ENCODE measurements around the gene ANAPC1.

The ANAPC1 gene

DNA sequence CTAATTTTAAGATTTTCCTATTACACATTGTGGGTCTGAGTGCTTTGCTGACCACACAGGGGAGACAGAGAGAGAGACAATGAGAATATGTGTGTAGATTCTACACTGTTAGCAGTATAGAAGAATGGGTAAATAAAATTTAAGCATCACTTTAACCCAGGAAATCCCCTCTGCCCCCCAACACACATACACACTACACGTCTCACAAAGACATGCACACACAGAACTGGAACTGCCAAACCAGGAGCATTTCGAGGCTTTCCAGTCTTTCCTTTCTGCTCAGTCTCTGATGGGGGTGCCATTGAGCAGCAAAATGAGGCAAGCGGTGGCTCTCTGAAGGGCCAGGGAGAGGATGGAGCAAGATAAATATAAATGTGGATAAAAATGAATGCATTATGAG lies 16.9 kb upstream of the ANAPC1 start:
- Histone ChIP-seq H2AFZ (ENCODE audit: low read length) (no peak overlapping the region), H4K20me1 (ENCODE audit: insufficient read depth, low read length) (no peaks in the 10 kb centered on the region), H3F3A (ENCODE audit: insufficient read depth, low read length) (peaks cover 24% of the 10 kb centered on the region), H3K79me2 (ENCODE audit: low read length) (peaks cover 65% of the 10 kb centered on the region), H3K4me3 (ENCODE audit: low read length) (peak overlapping the region; percentile 94; the same call in 1 of the 2 replicates), H3K9me3 (replicated peaks; ENCODE audit: insufficient read depth, low read length) (no peaks in the 10 kb centered on the region), H3K9ac (ENCODE audit: low read length) (no peak overlapping the region), H3K4me2 (ENCODE audit: low read depth, low read length) (peak overlapping the region; percentile 80), H3K4me1 (ENCODE audit: low read length) (peaks cover 29% of the 10 kb centered on the region), H3K9me2 (replicated peaks; ENCODE audit: insufficient read depth, low read length) (no peaks in the 10 kb centered on the region), H3K27ac (ENCODE audit: low read length) (peak overlapping the region; percentile 0; the same call in 1 of the 2 replicates), H3K36me3 (replicated peaks; ENCODE audit: insufficient read depth, low read length) (no peaks in the 10 kb centered on the region), H3K27me3 (replicated peaks; ENCODE audit: insufficient read depth, low read length) (no peaks in the 10 kb centered on the region)
- no peak for TF ChIP-seq EZH2 (optimal IDR thresholded peaks at IDR 0.05; ENCODE audit: low read depth, low read length)
- TF ChIP-seq, protein P1, sequence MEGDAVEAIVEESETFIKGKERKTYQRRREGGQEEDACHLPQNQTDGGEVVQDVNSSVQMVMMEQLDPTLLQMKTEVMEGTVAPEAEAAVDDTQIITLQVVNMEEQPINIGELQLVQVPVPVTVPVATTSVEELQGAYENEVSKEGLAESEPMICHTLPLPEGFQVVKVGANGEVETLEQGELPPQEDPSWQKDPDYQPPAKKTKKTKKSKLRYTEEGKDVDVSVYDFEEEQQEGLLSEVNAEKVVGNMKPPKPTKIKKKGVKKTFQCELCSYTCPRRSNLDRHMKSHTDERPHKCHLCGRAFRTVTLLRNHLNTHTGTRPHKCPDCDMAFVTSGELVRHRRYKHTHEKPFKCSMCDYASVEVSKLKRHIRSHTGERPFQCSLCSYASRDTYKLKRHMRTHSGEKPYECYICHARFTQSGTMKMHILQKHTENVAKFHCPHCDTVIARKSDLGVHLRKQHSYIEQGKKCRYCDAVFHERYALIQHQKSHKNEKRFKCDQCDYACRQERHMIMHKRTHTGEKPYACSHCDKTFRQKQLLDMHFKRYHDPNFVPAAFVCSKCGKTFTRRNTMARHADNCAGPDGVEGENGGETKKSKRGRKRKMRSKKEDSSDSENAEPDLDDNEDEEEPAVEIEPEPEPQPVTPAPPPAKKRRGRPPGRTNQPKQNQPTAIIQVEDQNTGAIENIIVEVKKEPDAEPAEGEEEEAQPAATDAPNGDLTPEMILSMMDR (IDR thresholded peaks at IDR 0.05; ENCODE audit: low read length), result peak; percentile 69
- DNase-seq, result peak; percentile 40

GRCh38 chr2:111898703-111899514 lies 14.9 kb upstream of the ANAPC1 start:
- Histone ChIP-seq H3K36me3 (replicated peaks; ENCODE audit: insufficient read depth, low read length) (no peaks in the 10 kb centered on the region), H3K9me3 (replicated peaks; ENCODE audit: insufficient read depth, low read length) (no peaks in the 10 kb centered on the region), H3F3A (ENCODE audit: insufficient read depth, low read length) (peaks cover 20% of the 10 kb centered on the region), H4K20me1 (ENCODE audit: insufficient read depth, low read length) (no peaks in the 10 kb centered on the region), H3K4me3 (ENCODE audit: low read length) (peak overlapping the region; percentile 94), H3K27ac (ENCODE audit: low read length) (peak overlapping the region; percentile 33; the same call in 1 of the 2 replicates), H2AFZ (ENCODE audit: low read length) (peak overlapping the region; percentile 96), H3K79me2 (ENCODE audit: low read length) (peaks cover 47% of the 10 kb centered on the region), H3K4me1 (ENCODE audit: low read length) (peaks cover 17% of the 10 kb centered on the region), H3K9me2 (replicated peaks; ENCODE audit: insufficient read depth, low read length) (no peaks in the 10 kb centered on the region), H3K9ac (ENCODE audit: low read length) (peak overlapping the region; percentile 75), H3K4me2 (ENCODE audit: low read depth, low read length) (peak overlapping the region; percentile 80), H3K27me3 (replicated peaks; ENCODE audit: insufficient read depth, low read length) (no peaks in the 10 kb centered on the region)
- DNase-seq, result peak; percentile 31
- TF ChIP-seq EZH2 (optimal IDR thresholded peaks at IDR 0.05; ENCODE audit: low read depth, low read length) (no peak), EZH2phosphoT487 (IDR thresholded peaks at IDR 0.05; ENCODE audit: low read length) (no peak)
- TF ChIP-seq, protein P1 (IDR thresholded peaks at IDR 0.05; ENCODE audit: low read length), result no peak

DNA sequence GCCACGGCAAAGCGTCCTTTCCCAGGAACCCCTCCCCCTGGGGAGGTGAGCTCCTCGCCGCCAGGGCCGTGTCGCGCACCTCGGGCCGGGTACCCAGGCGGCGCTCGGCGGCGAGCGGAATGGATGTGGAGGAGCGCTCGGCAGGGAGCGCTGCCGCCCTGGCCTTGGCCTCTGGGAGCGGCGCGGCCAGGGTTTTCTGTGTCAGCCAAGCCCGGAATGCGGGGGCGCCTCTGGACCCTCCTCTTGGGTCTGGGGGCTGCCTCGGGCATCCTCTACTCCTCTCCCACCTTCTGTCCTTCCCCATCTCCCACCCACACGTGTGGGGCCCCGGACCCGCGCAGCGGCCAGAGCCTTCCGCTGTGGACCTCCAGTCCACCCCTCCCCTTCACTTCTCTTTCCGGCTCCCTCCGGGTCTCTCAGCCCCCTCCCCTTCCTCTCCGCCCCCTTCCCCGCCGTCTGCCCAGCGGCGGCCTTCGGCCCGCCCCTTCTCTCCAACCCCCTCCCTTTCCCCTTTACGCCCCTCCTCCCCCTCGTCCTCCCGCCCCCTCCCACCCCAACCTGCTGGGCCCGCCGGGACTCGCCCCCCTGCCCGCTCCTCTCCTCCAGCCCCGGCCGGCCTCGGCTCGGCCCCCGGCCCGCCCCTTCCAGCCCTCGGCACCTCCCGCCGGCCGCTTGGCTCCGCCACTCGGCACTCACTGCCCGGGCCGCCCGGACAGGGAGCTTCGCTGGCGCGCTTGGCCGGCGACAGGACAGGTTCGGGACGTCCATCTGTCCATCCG lies 14.1 kb upstream of the ANAPC1 start, which contains the start of gene MERTK:
TSS of gene MERTK (plus strand) at position 684 of the 779 bp plus-strand sequence. CDS start 129 bp downstream, outside the sequence.
- H3K79me2 ChIP-seq (ENCODE audit: low read length), result peaks cover 40% of the 10 kb centered on the region
- peak within 1 kb of the TSS; percentile 96 for H2AFZ ChIP-seq (ENCODE audit: low read length)

More for the DNA sequence above, 14.1 kb upstream of the ANAPC1 start, which contains the start of gene MERTK:
- Histone ChIP-seq H3K27ac (ENCODE audit: low read length) (peak within 1 kb of the TSS; percentile 44; the same call in 1 of the 2 replicates), H3K9ac (ENCODE audit: low read length) (peak within 1 kb of the TSS; percentile 75), H3K9me3 (replicated peaks; ENCODE audit: insufficient read depth, low read length) (no peaks in the 10 kb centered on the region), H3F3A (ENCODE audit: insufficient read depth, low read length) (peaks cover 20% of the 10 kb centered on the region), H4K20me1 (ENCODE audit: insufficient read depth, low read length) (no peaks in the 10 kb centered on the region), H3K4me1 (ENCODE audit: low read length) (peaks cover 13% of the 10 kb centered on the region), H3K4me2 (ENCODE audit: low read depth, low read length) (peak within 1 kb of the TSS; percentile 80), H3K27me3 (replicated peaks; ENCODE audit: insufficient read depth, low read length) (no peaks in the 10 kb centered on the region), H3K4me3 (ENCODE audit: low read length) (peak within 1 kb of the TSS; percentile 94), H3K9me2 (replicated peaks; ENCODE audit: insufficient read depth, low read length) (no peaks in the 10 kb centered on the region), H3K36me3 (replicated peaks; ENCODE audit: insufficient read depth, low read length) (no peaks in the 10 kb centered on the region)
- DNase-seq, result peak; percentile 84
- no peak for TF ChIP-seq EZH2phosphoT487 (IDR thresholded peaks at IDR 0.05; ENCODE audit: low read length)
- no peak for TF ChIP-seq EZH2 (optimal IDR thresholded peaks at IDR 0.05; ENCODE audit: low read depth, low read length)
- TF ChIP-seq, protein P1 (IDR thresholded peaks at IDR 0.05; ENCODE audit: low read length), result peak; percentile 66

Measured in MM.1S (cell line).